Left hindlimb (tissue), 1 donor: Measurements from ENCODE around the gene CELF3.
"Not testable (repeated sequence)": the region's sequence is repeated elsewhere in the genome, so short reads cannot be mapped to it uniquely, and the experiment has no call there.

ENCODE experiments used
- DNase-seq: peaks from one replicate; pipeline ENCODE4 v3.0.0-alpha.2; 2018

CELF3 gene

DNA sequence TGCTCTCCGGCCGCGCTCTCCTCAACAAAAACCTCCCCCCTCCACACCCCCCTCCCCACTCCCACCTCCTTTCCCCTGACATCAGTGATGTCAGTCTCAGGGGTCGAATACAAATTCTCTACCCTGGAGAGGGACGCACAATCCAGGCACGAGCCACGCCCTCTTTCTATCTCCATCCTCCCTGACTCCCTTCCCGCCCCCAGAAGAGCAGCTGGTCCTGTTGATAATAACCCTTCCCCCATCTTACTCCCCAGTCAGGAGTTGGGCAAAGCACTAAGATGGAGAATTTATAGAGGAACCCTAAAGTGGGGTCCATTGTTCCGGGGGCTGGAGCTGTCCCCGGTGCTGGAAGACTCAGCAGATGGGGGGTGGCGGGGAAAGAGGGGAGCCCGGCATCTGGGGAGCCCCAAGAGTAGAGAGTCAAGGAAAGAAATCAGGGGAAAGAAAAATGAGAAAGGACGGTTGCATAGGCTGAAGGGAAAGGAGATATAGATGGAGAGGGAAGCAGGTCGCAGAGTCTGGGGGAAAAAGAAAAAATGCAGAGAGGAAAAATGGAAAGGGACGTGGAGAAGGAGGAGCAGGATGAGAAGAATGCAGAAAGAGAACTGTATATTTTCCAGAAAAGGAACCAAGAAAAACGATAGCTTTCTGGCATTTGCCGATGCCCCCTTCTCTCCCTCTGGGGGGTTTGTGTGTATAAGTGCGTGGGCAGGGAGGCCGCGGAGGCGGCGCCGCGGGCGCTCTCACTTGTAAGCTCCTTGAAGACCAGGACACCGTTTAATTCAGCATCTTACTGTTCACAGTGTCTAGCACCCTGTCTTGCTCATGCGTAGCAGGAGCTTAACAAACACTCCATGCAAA is at the start of gene CELF3:
CELF3 (minus strand) TSS at position 33 of the 861 bp plus-strand sequence. CDS start 783 bp downstream, outside the sequence.
- no peak for DNase-seq

DNA sequence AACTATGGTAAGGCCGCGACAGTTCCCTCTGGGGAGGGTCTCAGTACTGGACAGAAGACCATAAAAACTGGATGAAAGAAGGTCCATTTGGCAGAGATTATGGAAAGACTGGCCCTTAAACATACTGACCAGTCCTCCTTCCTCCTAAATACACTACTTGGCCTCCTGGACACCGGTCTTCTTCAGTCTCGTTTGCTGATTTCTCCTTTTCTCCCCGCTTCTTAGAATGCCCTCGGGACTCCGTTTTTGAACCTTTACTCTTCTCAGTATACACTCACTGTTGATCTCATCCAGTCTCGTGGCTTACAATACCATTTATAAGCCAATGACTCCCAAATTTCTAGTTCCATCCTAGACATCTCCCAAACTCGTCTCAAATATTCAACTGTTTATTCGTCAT is 47.4 kb upstream of the CELF3 start:
- DNase-seq: no peak

DNA sequence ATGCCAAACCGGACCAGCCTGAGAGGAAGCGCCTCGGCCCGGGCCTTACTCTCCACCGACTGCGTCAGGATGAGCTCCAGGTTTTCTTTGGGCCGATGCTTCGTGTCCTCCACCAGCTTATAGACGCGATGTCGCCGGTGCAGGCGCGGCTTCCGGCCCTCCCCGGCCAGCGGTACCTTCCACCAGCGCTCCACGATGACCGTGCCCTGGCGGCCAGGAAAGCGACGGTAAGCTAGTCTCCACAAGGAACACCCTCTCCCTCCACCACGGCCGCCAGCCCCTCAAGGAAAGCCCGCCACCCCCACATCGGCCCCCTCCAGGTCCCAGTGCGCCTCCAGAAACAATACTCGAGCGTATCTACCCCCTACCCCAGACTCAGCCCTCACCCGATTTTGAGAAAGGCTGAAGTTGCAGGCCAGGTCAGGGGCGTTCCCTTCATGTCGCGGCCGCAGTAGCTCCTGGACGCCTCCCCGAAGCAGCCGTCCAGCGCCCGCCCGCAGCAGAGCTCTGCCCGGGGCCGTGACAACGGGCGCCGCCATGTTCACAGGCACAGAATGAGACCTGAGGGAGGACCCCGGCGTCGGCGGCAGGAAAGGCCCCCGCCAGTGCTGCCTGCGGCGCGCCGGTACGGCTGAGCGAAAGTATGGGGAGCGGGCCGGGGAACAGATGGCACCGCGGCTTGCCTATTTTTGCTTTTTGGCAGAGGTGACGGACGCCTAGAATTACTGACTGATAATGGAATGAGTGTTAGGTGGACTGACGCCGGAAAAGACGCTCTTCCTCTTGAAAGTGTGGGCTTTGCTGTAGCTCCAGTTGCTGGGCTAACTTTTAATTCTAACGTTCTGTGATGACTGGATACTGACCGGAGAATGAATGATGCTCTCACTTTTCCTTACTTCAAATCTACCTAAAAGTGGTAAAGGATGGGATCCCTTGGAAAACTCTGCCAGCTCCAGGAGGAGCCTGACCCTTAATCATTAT is 46.6 kb upstream of the CELF3 start, which contains the start of gene MRPL9:
MRPL9 (minus strand) TSS at position 556 of the 981 bp plus-strand sequence; CDS start at position 539, 17 bp downstream.
- peak; percentile 90 for DNase-seq

DNA sequence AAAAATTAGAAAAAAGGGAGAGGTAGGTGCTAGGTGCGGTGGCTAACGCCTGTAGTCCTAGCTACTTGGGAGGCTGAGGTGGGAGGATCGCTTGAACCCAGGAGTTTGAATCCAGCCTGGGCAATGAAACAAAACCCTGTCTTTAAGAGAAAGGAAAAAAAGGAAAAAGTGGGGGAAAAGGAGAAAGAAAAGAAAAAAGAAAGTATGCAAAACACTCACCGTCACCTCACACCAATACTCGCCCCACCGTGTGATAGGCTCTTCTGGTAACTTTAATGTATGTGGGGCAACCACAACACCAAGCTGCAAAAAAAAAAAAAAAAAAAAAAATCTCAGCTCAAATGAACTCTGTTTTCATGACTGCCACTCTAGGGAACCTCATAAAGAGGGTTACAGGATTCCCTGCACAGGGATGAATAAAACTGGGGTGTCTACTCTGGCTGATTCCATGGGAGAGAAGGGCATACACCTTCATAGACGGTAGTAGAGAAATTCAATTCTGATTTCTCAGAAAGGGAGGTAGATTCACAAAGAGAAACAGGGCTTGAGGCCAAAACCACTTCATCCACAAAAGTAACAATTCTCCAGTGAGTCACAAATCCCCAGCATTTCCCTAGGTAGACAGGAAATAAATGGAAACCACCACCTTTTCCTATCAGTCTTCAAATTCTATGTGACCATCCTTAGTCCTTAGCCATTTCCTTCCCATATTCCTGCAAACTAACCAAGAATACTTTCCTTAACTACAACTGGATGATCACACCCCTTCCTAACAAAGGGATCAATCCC is 44.2 kb upstream of the CELF3 start:
- DNase-seq: no peak

DNA sequence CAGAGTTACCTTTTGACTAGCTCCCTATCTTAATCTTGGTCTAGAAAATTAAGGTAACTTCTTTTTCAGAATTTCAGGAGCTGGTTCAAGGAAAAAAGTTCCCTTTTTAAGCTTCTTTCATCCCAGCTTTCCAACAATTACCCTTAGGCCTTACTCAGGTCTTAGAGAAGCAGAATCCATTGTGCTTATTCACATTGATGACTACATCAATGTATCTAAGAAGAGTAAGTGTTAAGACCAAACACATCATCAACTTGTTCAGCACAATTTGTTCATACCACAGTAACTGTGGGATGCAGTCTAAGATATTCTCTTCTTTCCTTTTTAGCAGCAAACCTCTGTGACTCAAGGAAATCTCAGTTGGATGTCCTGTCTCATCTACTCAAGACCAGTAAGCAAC is 42.6 kb upstream of the CELF3 start:
- no peak for DNase-seq

DNA sequence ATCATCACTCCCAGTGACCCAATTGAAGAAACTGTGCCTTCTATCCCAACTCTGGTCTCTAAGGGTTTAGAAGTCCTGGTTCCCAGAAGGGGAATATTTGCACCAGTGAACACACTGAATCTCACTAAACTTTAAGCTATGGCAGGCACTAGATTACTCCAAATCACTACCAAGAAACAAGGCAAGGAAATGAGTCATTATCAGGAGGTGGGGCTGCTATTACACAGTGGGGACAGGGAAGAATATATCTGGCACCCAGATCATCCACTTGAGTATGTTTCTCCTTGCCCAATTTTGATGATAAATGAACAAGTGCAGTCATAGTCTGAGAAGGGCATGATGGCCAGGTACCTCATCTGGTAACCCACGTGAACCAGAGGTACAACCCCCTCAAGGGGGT is 39.7 kb upstream of the CELF3 start:
- no peak for DNase-seq

DNA sequence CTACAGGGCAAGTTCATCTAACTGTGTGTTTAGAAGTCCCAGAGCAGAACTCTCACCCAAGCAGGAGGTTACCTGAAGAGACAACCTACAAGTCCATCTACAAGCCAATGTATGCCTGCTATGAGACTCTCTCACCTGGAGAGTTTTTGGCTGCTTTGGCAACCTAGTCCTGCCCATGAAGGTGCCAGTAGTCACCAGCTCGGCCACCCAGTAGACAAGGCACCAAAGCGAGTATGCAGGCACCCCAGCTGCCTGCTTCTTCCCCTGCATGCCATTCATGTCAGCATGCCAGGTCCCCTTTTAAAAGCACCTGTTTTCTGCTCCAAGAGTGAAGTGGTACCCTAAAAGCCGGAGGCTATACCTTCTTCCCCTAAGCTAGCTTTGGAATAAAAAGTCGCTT is 24.9 kb upstream of the CELF3 start:
- no peak for DNase-seq

DNA sequence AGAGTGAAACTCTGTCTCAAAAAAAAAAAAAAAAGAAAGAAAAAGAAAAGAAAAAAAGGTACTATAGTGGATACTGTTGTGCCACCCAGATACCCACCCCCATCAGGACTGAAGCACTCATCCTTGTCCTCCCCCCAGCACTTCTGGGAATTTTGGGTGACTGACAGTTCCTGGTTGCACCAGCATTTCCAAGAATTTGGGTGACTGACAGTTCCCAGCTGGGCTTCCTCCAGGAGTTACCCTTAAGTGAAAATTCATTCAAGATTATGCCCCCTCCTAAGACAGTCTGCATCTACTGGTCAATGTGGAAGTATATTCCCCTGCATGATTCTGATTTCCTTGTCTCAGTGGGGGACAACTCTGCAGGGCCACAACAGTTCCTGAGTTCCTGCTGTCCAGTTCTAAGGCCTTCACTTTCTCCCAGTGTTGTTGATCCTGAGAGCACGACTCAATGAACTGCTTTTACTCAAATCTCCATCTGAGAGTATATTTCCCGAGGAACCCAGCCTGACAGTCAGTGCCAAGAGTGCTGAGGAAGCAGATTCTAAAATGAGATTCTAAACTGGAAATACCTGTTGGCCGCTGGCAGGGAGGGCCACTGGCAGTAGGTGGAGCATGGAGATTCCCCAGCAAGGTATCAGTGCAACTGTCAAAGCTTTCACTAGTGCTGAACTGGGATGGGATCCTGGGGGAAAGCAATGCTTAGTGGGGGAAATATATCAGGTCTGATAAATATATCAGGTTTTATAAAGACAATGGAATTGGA is 23.2 kb upstream of the CELF3 start:
- DNase-seq: no peak

DNA sequence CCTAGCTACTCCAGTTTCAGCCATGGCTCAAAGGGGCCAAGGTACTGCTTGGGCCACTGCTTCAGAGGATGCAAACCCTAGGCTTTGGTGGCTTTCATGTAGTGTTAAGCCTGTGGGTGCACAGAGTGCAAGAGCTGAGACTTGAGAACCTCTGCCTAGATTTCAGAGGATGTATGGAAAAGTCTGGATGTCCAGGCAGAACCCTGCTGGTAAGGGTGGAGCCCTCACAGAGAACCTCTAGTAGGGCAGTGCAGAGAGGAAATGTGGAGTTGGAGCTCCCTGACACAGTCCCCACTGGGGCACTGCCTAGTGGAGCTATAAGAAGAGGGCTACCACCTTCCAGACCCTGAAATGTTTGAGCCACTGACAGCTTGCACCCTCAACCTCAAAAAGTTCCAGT is 20.9 kb upstream of the CELF3 start:
- DNase-seq: no peak

DNA sequence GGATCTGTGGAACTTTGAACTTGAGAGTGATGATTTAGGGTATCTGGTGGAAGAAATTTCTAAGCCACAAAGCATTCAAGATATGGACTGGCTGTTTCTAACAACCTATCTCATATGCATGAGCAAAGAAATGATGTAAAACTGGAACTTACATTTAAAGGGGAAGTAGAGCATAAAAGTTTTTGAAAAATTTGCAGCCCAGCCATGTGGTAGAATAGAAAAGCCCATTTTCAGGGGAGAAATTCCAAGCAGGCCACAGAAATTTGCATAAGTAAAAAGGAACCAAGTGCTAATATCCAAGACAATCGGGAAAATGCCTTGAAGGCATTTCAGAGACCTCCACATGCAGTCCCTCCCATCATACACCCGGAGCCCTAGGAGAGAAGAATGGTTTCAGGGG is 20.4 kb upstream of the CELF3 start:
- no peak for DNase-seq

DNA sequence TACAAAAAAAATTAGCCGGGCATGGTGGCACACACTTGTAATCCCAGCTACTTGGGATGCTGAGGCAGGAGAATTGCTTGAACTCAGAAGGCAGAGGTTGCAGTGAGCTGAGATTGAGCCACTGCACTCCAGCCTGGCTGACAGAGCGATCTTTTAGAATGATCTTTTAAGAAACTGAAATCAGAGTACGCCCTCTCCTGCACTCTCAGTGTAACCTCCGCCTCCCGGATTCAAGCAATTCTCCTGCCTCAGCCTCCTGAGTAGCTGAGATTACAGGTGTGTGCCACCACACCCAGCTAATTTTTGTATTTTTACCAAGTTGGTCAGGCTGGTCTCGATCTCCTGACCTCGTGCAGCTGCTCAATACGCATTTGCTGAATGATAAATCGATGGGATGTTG is 17.4 kb upstream of the CELF3 start:
- not testable (repeated sequence) for DNase-seq

DNA sequence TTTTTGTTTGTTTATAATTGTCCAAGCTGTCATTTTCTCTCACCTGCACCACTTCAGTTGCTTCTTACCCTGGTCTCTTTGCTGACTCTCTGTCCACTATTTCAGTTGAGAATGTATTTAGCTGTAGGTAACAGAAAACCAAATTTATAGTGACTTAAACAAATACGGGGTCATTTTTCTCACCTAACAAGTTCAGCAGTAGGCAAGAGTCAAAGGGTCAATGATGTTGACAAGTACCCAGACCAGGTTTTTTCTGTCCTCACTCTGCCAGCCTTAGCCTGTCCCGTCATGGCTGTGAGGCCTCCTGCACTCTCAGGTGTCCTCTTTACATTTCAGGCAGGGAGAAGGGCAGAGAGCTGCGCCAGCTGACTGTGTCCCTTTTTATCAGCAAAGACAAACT is 16.5 kb upstream of the CELF3 start:
- no peak for DNase-seq

DNA sequence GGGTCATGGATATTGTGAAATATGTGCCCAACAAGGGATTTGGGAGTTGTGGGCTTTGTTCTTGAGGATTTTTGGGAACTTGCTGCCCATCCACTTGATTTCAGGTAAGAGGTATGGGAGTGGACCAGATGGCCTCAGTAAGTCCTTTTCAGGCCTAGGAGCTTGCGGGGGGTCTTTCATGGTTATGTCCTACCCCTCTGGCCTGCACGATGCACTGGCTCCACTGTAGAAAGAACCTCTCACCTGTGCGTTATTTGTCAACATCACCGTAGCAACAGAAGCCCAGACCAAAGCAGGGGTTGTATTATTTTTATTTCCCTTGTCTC is 13.3 kb upstream of the CELF3 start:
- no peak for DNase-seq

DNA sequence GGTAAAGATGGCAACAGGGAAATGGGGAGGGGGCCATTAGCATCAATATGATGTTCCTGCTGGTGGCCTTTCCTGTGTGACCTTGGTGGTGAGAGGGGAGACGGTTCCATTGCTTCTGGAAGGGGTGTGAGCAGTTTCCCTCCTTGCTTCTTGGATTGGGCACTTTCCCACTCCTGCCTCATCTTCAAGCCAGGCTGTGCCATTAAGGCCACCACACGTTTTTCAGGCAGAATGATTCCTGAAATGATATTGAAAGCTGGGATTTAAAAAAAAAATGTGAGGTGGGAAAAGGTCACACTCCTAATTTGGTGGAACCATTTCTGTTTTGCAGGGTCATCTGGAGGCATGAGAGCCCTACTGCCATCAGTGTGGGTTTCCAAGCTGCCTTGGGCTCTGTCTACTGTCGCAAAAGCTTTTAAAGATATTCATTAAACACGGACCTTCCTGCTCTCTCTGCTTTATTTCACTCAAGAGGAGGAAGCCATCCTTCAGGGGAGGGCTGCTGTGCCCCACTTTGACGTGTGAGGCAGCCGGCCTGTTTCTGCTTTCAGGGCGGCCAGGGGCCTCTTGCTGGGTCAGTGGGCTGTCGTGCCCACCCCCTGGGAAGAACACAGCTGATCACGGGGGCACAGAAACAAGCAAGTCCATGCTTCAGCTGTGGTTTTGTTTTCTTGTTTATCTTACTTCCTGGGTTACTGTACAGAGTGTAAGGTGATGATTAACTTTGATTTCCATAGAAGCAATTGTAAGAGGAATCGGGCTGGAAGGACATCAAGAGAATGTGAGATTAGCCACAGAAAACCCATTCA is 12.8 kb upstream of the CELF3 start:
- DNase-seq: no peak

DNA sequence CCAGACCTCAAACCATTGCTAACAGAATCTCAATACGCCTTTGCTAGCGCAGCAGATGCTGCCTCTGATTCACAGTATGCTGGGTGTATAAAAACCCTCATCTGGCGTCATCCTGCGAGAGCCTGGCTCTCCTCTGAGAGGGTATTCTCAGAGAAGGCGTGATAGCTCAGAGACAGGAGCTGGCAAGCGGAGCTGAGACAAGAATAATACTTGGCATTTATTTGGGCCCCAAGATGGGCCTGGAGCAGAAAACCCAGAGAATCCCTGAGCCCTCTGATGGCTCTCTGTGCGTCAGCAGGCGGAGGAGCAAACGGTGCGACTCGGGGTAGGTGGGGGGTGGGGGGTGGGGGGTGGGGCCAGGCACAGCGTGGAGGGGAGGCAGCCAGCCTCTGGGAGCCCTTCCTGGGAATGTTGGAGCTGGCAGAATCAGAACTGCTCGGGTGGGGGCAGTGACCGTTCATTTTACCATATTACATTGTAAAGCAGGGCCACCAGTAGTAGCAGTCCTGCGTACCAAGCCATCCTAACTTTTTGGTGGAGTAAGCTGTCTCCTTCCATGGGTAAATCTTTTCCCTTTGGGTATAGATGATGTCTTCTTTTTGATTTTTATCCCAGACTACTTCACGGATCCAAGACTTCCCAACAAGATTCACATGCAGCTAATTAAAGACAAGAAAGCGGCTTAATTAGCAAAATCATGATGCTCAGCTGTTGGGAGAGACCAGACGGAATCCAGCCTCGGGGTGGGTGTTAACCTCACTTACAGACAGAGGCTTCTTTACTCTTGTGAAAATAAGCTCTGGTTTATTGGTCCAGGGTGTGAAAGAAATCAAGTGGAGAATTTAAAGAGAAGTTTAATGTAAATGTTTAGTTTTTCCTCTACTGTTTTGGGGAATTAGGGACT is 11.8 kb upstream of the CELF3 start:
- DNase-seq: no peak

DNA sequence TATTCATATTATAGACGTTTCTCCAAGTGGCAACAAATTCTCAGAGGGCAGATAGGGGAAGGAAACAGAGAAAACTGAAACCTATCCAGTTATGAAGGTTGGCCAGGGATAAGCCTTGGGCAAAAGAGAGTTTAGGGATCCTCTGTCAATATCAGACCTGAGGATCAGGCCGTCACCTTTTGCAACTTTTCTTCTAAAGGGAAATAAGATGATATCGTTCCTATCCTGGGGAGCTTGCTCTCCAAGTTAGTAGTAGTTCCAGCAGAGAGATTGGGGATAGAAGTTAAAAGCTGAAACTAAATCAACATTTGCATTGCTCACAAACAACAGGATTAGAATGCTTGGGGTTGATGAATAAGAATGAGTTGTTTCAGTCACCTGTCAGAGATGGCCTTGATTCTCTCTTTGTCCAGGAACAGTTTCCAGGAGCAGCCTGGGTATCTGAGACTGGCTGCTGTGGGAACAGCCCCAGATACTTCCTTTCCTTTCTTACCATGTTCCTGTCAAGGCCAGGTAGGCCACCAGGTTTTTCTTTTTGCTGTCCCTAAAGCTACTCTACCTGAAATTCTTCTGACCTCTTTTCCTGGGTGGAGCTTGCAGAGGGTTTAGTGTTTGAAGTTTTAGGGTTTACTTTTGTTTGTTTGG is 7.2 kb upstream of the CELF3 start:
- no peak for DNase-seq

DNA sequence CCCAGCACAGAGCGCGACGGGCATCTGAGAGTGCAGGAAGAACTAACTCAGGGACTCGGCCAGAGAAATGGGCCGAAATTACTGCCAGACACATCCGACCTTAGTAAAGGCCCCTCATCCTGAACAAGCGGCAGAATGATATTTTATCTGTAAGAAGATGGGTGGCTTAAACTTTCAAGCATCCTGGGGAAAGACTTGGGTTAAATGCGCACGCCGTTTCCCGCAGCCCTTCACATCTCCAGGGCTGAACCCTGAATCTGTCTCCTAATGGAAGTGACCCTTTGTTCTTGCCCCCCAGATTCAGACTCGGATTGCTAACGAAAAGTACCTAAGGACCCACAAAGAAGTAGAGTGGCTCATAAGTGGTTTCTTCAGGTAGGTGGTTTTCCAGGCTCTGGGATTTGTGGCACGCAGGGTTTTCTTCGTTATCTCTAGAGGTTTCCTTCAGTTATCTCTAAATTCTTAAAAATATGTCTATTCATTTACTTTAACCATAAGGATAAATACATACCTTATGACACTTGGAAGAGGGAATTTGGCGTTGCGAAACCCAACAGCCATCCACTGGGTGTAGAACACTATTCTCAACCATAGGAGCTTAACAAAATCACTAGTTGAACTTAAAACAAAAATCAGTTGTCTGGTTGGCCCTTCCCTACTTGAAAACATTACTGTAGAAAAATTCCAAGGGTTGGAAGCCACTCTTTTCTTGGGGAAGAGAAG is 5.3 kb upstream of the CELF3 start:
- DNase-seq: no peak

DNA sequence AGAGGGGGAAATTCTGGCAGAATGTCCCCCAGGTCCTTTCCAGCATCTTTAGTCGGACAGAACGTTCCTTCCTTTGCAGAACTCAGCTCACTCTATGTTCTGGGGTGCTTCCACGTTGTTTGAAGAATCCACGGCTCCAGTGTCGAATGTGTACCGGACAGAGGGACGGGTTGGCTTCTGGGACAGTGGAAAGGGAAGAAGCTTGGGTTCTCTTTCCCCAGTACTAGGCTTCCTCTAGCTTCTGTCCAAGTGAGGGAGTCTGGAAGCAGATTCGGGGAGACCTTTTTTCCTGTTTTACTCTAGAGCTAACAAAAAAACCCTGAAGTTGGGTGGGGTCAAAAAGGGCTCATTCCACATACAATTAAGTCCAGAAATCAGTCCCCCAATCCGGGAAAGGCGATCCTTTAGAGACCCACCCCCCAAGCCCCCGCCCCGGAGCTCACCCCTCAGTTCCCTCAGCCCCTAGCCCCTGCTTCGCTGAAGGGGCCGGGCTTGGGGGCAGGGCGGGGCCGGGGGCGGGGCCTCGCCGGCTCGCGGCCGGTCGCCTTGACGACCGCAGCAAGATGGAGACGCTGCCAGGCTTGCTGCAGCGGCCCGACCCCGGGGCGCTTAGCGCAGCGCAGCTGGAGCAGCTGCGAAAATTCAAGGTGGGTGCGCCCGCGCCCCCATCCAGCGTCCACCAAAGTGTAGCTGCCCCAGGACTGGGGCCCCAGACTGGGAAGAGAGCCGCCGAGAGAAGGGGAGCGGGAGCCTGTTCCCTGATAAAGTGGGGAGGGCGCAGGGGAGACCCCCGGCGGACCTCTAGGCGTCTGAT is 4.6 kb upstream of the CELF3 start, which contains the start of gene RIIAD1:
RIIAD1 (plus strand) TSS at position 549 of the 814 bp plus-strand sequence; CDS start at position 564, 15 bp downstream.
- DNase-seq: peak; percentile 65
